Endothelial cell of umbilical vein (primary cell): ENCODE measurements around the gene PNPLA7. TPM values are rescaled to one million over a fixed set of nuclear protein-coding genes. Genes with fewer than 3 reads are reported as not detected.

Experiments
- BruUV-seq: library from RNA; stranded (reverse); fragments of 400-500 nt; replicated peaks from 2 replicates; lab custom pipeline; 2021; lab: Mats Ljungman, UMichigan
- CTCF ChIA-PET: fragments of 300-600, 350-600 bp; sonication (Branson Sonifier 250); formaldehyde crosslinking; loops from one replicate; lab custom pipeline; 2021; ENCODE audit warnings: antibody characterized with exemption, inconsistent platforms; lab: Charles Lee
- POLR2A ChIA-PET: fragments of 300-600, 350-600 bp; sonication (Branson Sonifier 250); formaldehyde crosslinking; loops from one replicate; lab custom pipeline; 2021; ENCODE audit warnings: antibody characterized with exemption, inconsistent platforms; lab: Charles Lee
- DNase-seq: peaks from one replicate; pipeline ENCODE4 v3.0.0-alpha.2; 2011; ENCODE audit warnings: low read depth, low spot score
- FAIRE-seq: peaks from 2 replicates; lab custom pipeline; 2011; peaks lifted over from hg19 to GRCh38; lab: Jason Lieb, UNC
- H2AFZ ChIP-seq: 2 replicates; pipeline ENCODE4 v1.6.0; 2012; ENCODE audit warnings: low read depth, low read length, control low read depth, inconsistent platforms
- H3K27ac ChIP-seq: 2 replicates; pipeline ENCODE4 v1.5.1; 2011; ENCODE audit warnings: low read depth, mild to moderate bottlenecking, control low read depth, low read length, moderate library complexity; ENCODE audit not compliant: insufficient read depth
- H3K27me3 ChIP-seq, 2 experiments: 2 replicates each; pipeline versions ENCODE4 v1.6.0 to v1.6.1; 2011; ENCODE audit warnings: low read length in 2 of 2, mixed read lengths in 1 of 2; ENCODE audit not compliant: control insufficient read depth in 2 of 2, insufficient read depth in 2 of 2
- H3K36me3 ChIP-seq, 2 experiments: 2 replicates in 1 of 2; 3 replicates in 1 of 2; pipeline ENCODE4 v1.5.1; 2011; ENCODE audit warnings: low read length in 2 of 2, mild to moderate bottlenecking in 1 of 2, moderate library complexity in 1 of 2; ENCODE audit not compliant: control insufficient read depth in 2 of 2, insufficient read depth in 2 of 2; ENCODE audit errors: extremely low read depth in 1 of 2
- H3K4me1 ChIP-seq: 3 replicates; pipeline ENCODE4 v1.5.1; 2011; ENCODE audit warnings: mild to moderate bottlenecking, low read length; ENCODE audit not compliant: control insufficient read depth, insufficient read depth; ENCODE audit errors: extremely low read depth
- H3K4me2 ChIP-seq: 2 replicates; pipeline ENCODE4 v1.6.1; 2011; ENCODE audit warnings: low read length, control low read depth, mixed read lengths; ENCODE audit not compliant: insufficient read depth
- H3K4me3 ChIP-seq, 3 experiments: fragments of 200-600 bp in 1 of 3; sonication (generic), shearing (Covaris generic) in 1 of 3; replicated peaks in 1 of 3; 2 replicates each; pipeline ENCODE4 v1.5.1; 2011 to 2016; ENCODE audit warnings: control low read depth in 3 of 3, low read length in 3 of 3, mild to moderate bottlenecking in 2 of 3, inconsistent platforms in 1 of 3, low read depth in 1 of 3, moderate library complexity in 1 of 3; ENCODE audit not compliant: insufficient read depth in 1 of 3
- H3K79me2 ChIP-seq: 2 replicates; pipeline ENCODE4 v1.6.0; 2012; ENCODE audit warnings: low read length, inconsistent platforms; ENCODE audit not compliant: control insufficient read depth, insufficient read depth
- H3K9ac ChIP-seq: replicated peaks from 2 replicates; pipeline ENCODE3; 2011; ENCODE audit warnings: low read length, control low read depth; ENCODE audit not compliant: insufficient read depth; ENCODE audit errors: extremely low read depth
- H3K9me1 ChIP-seq: replicated peaks from 3 replicates; pipeline ENCODE4 v1.6.0; 2011; ENCODE audit warnings: mild to moderate bottlenecking, low read length; ENCODE audit not compliant: control insufficient read depth, insufficient read depth; ENCODE audit errors: extremely low read depth
- H3K9me3 ChIP-seq: replicated peaks from 2 replicates; pipeline ENCODE4 v1.5.1; 2012; ENCODE audit warnings: low read length, inconsistent platforms; ENCODE audit not compliant: control insufficient read depth, insufficient read depth
- H4K20me1 ChIP-seq: replicated peaks from 2 replicates; pipeline ENCODE3; 2011; ENCODE audit warnings: mild to moderate bottlenecking, low read length; ENCODE audit not compliant: control insufficient read depth, insufficient read depth; ENCODE audit errors: extremely low read depth
- FOS ChIP-seq: IDR thresholded peaks from 2 replicates; pipeline ENCODE4 v1.6.1; 2011; ENCODE audit warnings: mild to moderate bottlenecking, low read length, moderate library complexity, borderline replicate concordance; ENCODE audit not compliant: insufficient read depth
- GATA2 ChIP-seq: IDR thresholded peaks from 2 replicates; pipeline ENCODE4 v1.7.0; 2011; ENCODE audit warnings: low read depth, mild to moderate bottlenecking, moderate library complexity, mixed read lengths, low read length; ENCODE audit not compliant: insufficient read length, insufficient read depth
- JUN ChIP-seq: IDR thresholded peaks from 2 replicates; pipeline ENCODE4 v1.6.1; 2011; ENCODE audit warnings: borderline replicate concordance, low read depth; ENCODE audit not compliant: insufficient read length, insufficient read depth
- MAX ChIP-seq: IDR thresholded peaks from 2 replicates; pipeline ENCODE4 v1.6.1; 2011; ENCODE audit not compliant: insufficient read depth, insufficient read length
- MYC ChIP-seq: IDR thresholded peaks from one replicate; pipeline ENCODE4 v1.6.1; 2011; ENCODE audit warnings: mild to moderate bottlenecking, low read depth, low read length
- POLR2AphosphoS5 ChIP-seq: IDR thresholded peaks from 2 replicates; pipeline ENCODE4 v1.6.1; 2012; ENCODE audit warnings: low read depth, mild to moderate bottlenecking, control low read depth, low read length, moderate library complexity; ENCODE audit not compliant: insufficient read depth
- dilution Hi-C: fragments of 300-500 bp; cut with MboI; formaldehyde crosslinking; loops from one replicate; pipeline ENCODE4 v1.15.0; 2019; ENCODE audit warnings: low sequenced_read_pairs; ENCODE audit not compliant: extremely low pct_ligation_motif_present
- intact Hi-C: fragments of 100-400 bp; cut with micrococcal nuclease; formaldehyde crosslinking; loops from one replicate; pipeline ENCODE4 v1.10.0; 2022
- polyA plus RNA-seq, 4 experiments: library from polyadenylated mRNA; depleted of rRNA in 3 of 4; stranded (reverse) in 3 of 4; unstranded in 1 of 4; fragments of >200 nt; gene quantifications; 2 replicates each; pipeline versions ENCODE4 v1.2.1 to v1.2.3, GENCODE V29; 2011 to 2012; ENCODE audit warnings: missing spikeins in 1 of 4
- total RNA-seq: library from RNA; stranded (reverse); gene quantifications from 2 replicates; pipeline ENCODE4 v1.2.3, GENCODE V29; 2021

Gene PNPLA7
- total and polyA plus RNA-seq, 2 donors (not counting 3 experiments of a cell fraction or from before 2014, with no cell fraction given): 1.0 to 1.9 TPM

GRCh38 chr9:137509198-137509597 lies 41.0 kb downstream of the PNPLA7 start:
- no peaks in the 10 kb centered on the region for H3K4me1 ChIP-seq
- no peaks in the 10 kb centered on the region for H4K20me1 ChIP-seq
- no TSS peak for BruUV-seq
- no peak overlapping the region for H3K9ac ChIP-seq
- no peak for FAIRE-seq
- no peaks in the 10 kb centered on the region for H3K36me3 ChIP-seq
- intact Hi-C loops (no loop called here), dilution Hi-C loops (no loop called here)
- ChIA-PET CTCF (interaction anchor here (0.9 to 2.8 kb wide), 10 partner anchors 11 to 222 kb away, joined by 3 to 9 read pairs (median 6); partner anchors contain the start of genes EXD3 and NOXA1), POLR2A (no interaction called here)
- H2AFZ ChIP-seq: no peak overlapping the region
- H3K9me3 ChIP-seq: no peaks in the 10 kb centered on the region
- H3K27me3 ChIP-seq: no peaks in the 10 kb centered on the region
- H3K4me2 ChIP-seq: no peak overlapping the region
- TF ChIP-seq MAX: no peak
- TF ChIP-seq JUN: no peak
- no peak for TF ChIP-seq FOS
- TF ChIP-seq GATA2: no peak
- no peaks in the 10 kb centered on the region for H3K9me1 ChIP-seq
- H3K4me3 ChIP-seq: no peak overlapping the region
- H3K79me2 ChIP-seq: no peaks in the 10 kb centered on the region
- DNase-seq: no peak
- no peak overlapping the region for H3K27ac ChIP-seq

GRCh38 chr9:137506702-137507171 lies 43.5 kb downstream of the PNPLA7 start:
- FAIRE-seq: no peak
- no peaks in the 10 kb centered on the region for H4K20me1 ChIP-seq
- dilution Hi-C loops (no loop called here), intact Hi-C loops (no loop called here)
- ChIA-PET CTCF (no interaction called here), POLR2A (no interaction called here)
- H3K27me3 ChIP-seq: no peaks in the 10 kb centered on the region
- no peaks in the 10 kb centered on the region for H3K36me3 ChIP-seq
- H3K79me2 ChIP-seq: no peaks in the 10 kb centered on the region
- H3K27ac ChIP-seq: no peak overlapping the region
- H3K4me1 ChIP-seq: no peaks in the 10 kb centered on the region
- DNase-seq: no peak
- H3K9me1 ChIP-seq: no peaks in the 10 kb centered on the region
- no peak overlapping the region for H3K9ac ChIP-seq
- no TSS peak for BruUV-seq
- TF ChIP-seq POLR2AphosphoS5 (no peak), MYC (no peak), FOS (no peak)
- no peak overlapping the region for H2AFZ ChIP-seq
- H3K4me2 ChIP-seq: no peak overlapping the region
- no peaks in the 10 kb centered on the region for H3K9me3 ChIP-seq
- no peak overlapping the region for H3K4me3 ChIP-seq
